GM21723 (cell line): ENCODE measurements around the gene PRR16.

Experiments used
- ATAC-seq: cut with Tn5 transposase; IDR thresholded peaks from one replicate; pipeline ENCODE4 v1.9.1; 2021; ENCODE audit warnings: mild to moderate bottlenecking, moderate library complexity; ENCODE audit not compliant: unreplicated experiment

The PRR16 gene

GRCh38 chr5:120512791-120513650 is 48.9 kb downstream of the PRR16 start:
- ATAC-seq: no peak

GRCh38 chr5:120516805-120517204 is 52.7 kb downstream of the PRR16 start:
- ATAC-seq: no peak

- no peak for ATAC-seq
These were observed 53.6 kb downstream of the PRR16 start for GRCh38 chr5:120517607-120518252.

GRCh38 chr5:120518581-120518980 is 54.5 kb downstream of the PRR16 start:
- no peak for ATAC-seq

GRCh38 chr5:120527251-120527650 is 63.2 kb downstream of the PRR16 start:
- ATAC-seq: no peak

- ATAC-seq: no peak
These were observed 64.5 kb downstream of the PRR16 start for GRCh38 chr5:120528609-120529008.

GRCh38 chr5:120529386-120529785 is 65.3 kb downstream of the PRR16 start:
- ATAC-seq: no peak

GRCh38 chr5:120531215-120531614 is 67.1 kb downstream of the PRR16 start:
- ATAC-seq: no peak

GRCh38 chr5:120532835-120533234 is 68.7 kb downstream of the PRR16 start:
- no peak for ATAC-seq

- no peak for ATAC-seq
These were observed 69.5 kb downstream of the PRR16 start for GRCh38 chr5:120533581-120533980.

GRCh38 chr5:120535900-120536299 is 71.8 kb downstream of the PRR16 start:
- ATAC-seq: no peak

- no peak for ATAC-seq
These were observed 74.0 kb downstream of the PRR16 start for GRCh38 chr5:120538149-120538548.

- ATAC-seq: no peak
These were observed 74.5 kb downstream of the PRR16 start for GRCh38 chr5:120538644-120539043.

GRCh38 chr5:120539471-120539870 is 75.4 kb downstream of the PRR16 start:
- no peak for ATAC-seq

GRCh38 chr5:120540097-120540496 is 76.0 kb downstream of the PRR16 start:
- ATAC-seq: no peak

GRCh38 chr5:120544043-120544442 is 79.9 kb downstream of the PRR16 start:
- no peak for ATAC-seq

- ATAC-seq: no peak
These were observed 80.9 kb downstream of the PRR16 start for GRCh38 chr5:120545007-120545406.

GRCh38 chr5:120545951-120546350 is 81.9 kb downstream of the PRR16 start:
- no peak for ATAC-seq

GRCh38 chr5:120546922-120547321 is 82.8 kb downstream of the PRR16 start:
- no peak for ATAC-seq

GRCh38 chr5:120550358-120550757 is 86.3 kb downstream of the PRR16 start:
- no peak for ATAC-seq

GRCh38 chr5:120552638-120553037 is 88.5 kb downstream of the PRR16 start:
- no peak for ATAC-seq

GRCh38 chr5:120555345-120555744 is 91.2 kb downstream of the PRR16 start:
- ATAC-seq: no peak
